Esophagus muscularis mucosa (tissue), 3 donors: ENCODE data around the gene MCAT.

Experiments used
- POLR2AphosphoS5 ChIP-seq, 2 donors: sonication (generic); formaldehyde crosslinking; IDR thresholded peaks; one replicate each; pipeline ENCODE4 v1.6.1; 2017; ENCODE audit warnings: antibody characterized with exemption in 2 of 2
- TF ChIP-seq, protein P1 (sequence below), 3 experiments: fragments of 200-600 bp in 2 of 3; fragments of 450-650 bp in 1 of 3; sonication (generic) in 2 of 3; IDR thresholded peaks; one replicate each; pipeline ENCODE4 v1.5.1; 2017 to 2019; ENCODE audit warnings: antibody characterized with exemption in 3 of 3, mild to moderate bottlenecking in 2 of 3, moderate library complexity in 1 of 3

DNA sequence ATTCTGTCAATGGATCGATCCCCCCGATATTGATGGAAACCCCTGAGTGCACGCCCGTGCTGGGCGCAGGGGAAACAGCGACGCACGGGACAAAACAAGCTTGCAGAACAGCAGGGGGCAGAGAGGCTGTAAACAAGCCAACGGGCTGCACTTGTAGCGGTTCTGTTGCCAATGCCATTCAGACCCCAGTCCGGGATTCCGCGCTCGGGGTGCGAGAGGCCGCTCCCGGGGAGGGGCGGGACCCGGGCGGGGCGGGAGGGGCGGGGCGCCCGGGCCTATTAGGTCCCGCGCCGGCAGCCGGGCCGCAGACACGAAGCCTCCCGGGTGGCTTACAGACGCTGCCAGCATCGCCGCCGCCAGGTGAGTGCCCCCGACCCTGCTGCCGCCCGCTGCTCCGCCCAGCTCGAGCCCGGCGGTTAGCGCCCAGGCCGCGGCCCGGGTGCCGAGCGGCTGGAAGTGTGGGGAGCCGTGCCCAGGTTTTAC lies 32.7 kb downstream of the MCAT start, which contains the start of gene BIK:
- TF ChIP-seq, protein P1, sequence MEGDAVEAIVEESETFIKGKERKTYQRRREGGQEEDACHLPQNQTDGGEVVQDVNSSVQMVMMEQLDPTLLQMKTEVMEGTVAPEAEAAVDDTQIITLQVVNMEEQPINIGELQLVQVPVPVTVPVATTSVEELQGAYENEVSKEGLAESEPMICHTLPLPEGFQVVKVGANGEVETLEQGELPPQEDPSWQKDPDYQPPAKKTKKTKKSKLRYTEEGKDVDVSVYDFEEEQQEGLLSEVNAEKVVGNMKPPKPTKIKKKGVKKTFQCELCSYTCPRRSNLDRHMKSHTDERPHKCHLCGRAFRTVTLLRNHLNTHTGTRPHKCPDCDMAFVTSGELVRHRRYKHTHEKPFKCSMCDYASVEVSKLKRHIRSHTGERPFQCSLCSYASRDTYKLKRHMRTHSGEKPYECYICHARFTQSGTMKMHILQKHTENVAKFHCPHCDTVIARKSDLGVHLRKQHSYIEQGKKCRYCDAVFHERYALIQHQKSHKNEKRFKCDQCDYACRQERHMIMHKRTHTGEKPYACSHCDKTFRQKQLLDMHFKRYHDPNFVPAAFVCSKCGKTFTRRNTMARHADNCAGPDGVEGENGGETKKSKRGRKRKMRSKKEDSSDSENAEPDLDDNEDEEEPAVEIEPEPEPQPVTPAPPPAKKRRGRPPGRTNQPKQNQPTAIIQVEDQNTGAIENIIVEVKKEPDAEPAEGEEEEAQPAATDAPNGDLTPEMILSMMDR (IDR thresholded peaks at IDR 0.05): peak in 1 of 3 experiments; percentile 19
- no peak for TF ChIP-seq POLR2AphosphoS5 (IDR thresholded peaks at IDR 0.05)
